SK-N-SH treated with all-trans-retinoic acid at 6 μM for 48 hours (cell line): ENCODE results near the gene CRLF1.

Experiments
- ATAC-seq: fragments of 200-7000 bp; cut with Tn5 transposase; 3 replicates; pipeline ENCODE4 v1.9.1; 2020; ENCODE audit warnings: mild to moderate bottlenecking, moderate library complexity
- ARNTL ChIP-seq: fragments of 450-650 bp; formaldehyde crosslinking; IDR thresholded peaks from 2 replicates; pipeline ENCODE4 v1.5.0; 2020; ENCODE audit warnings: low read depth, mild to moderate bottlenecking, moderate library complexity, borderline replicate concordance
- BACH2 ChIP-seq: fragments of 250-450 bp; sonication (Bioruptor Pico); IDR thresholded peaks from 2 replicates; pipeline ENCODE4 v1.9.0; 2021; ENCODE audit warnings: mild to moderate bottlenecking, borderline replicate concordance
- CSDC2 ChIP-seq: fragments of 250-450 bp; sonication (Bioruptor Pico); IDR thresholded peaks from 2 replicates; pipeline ENCODE4 v1.5.0; 2020; ENCODE audit warnings: mild to moderate bottlenecking, moderate library complexity
- ESRRG ChIP-seq: fragments of 250-450 bp; sonication (Bioruptor Pico); IDR thresholded peaks from 2 replicates; pipeline ENCODE4 v1.6.1; 2021; ENCODE audit warnings: mild to moderate bottlenecking
- GLIS3 ChIP-seq: fragments of 250-450 bp; sonication (Bioruptor Pico); IDR thresholded peaks from 2 replicates; pipeline ENCODE4 v1.5.0; 2020; ENCODE audit warnings: mild to moderate bottlenecking, moderate library complexity
- ISL1 ChIP-seq: fragments of 250-450 bp; sonication (Bioruptor Pico); IDR thresholded peaks from 2 replicates; pipeline ENCODE4 v2.1.2; 2022; ENCODE audit warnings: mild to moderate bottlenecking, moderate library complexity
- OSR1 ChIP-seq: fragments of 250-450 bp; sonication (Bioruptor Pico); IDR thresholded peaks from 2 replicates; pipeline ENCODE4 v1.8.0; 2022; ENCODE audit warnings: moderate library complexity, mild to moderate bottlenecking, inconsistent platforms
- SNAI2 ChIP-seq: fragments of 250-450 bp; sonication (Bioruptor Pico); IDR thresholded peaks from 2 replicates; pipeline ENCODE4 v1.5.0; 2020; ENCODE audit warnings: mild to moderate bottlenecking, moderate library complexity
- TCF4 ChIP-seq: fragments of 250-450 bp; sonication (Bioruptor Pico); IDR thresholded peaks from 2 replicates; pipeline ENCODE4 v1.8.0; 2021; ENCODE audit warnings: mild to moderate bottlenecking, moderate library complexity, borderline replicate concordance
- TOX ChIP-seq: fragments of 250-450 bp; sonication (Bioruptor Pico); IDR thresholded peaks from 2 replicates; pipeline ENCODE4 v1.8.0; 2021; ENCODE audit warnings: mild to moderate bottlenecking, moderate library complexity, borderline replicate concordance
- ZC3H10 ChIP-seq: fragments of 250-450 bp; sonication (Bioruptor Pico); IDR thresholded peaks from 2 replicates; pipeline ENCODE4 v1.5.1; 2021; ENCODE audit warnings: mild to moderate bottlenecking, moderate library complexity
- ZFP3 ChIP-seq: fragments of 250-450 bp; sonication (Bioruptor Pico); IDR thresholded peaks from 2 replicates; pipeline ENCODE4 v1.5.0; 2020; ENCODE audit warnings: mild to moderate bottlenecking, moderate library complexity
- ZNF565 ChIP-seq: fragments of 450-650 bp; formaldehyde crosslinking; conservative IDR thresholded peaks from 2 replicates; pipeline ENCODE4 v1.5.0; 2020; ENCODE audit warnings: low read depth, mild to moderate bottlenecking, moderate library complexity
- ZNF70 ChIP-seq: fragments of 450-650 bp; formaldehyde crosslinking; IDR thresholded peaks from 2 replicates; pipeline ENCODE4 v1.5.0; 2020; ENCODE audit warnings: mild to moderate bottlenecking, moderate library complexity
- TF ChIP-seq, protein P1 (sequence below): fragments of 250-450 bp; sonication (Bioruptor Pico); IDR thresholded peaks from 2 replicates; pipeline ENCODE4 v1.8.0; 2021; ENCODE audit warnings: low read depth, mild to moderate bottlenecking, moderate library complexity, borderline replicate concordance
- TF ChIP-seq, protein P2 (sequence below): fragments of 250-450 bp; sonication (Bioruptor Pico); IDR thresholded peaks from 2 replicates; pipeline ENCODE4 v1.5.1; 2021; ENCODE audit warnings: mild to moderate bottlenecking, moderate library complexity
- TF ChIP-seq, protein P3 (sequence below): fragments of 250-450 bp; sonication (Bioruptor Pico); IDR thresholded peaks from 2 replicates; pipeline ENCODE4 v1.5.0; 2020; ENCODE audit warnings: mild to moderate bottlenecking, moderate library complexity
- TF ChIP-seq, protein P4 (sequence below): fragments of 250-450 bp; sonication (Bioruptor Pico); IDR thresholded peaks from 2 replicates; pipeline ENCODE4 v1.8.0; 2020; ENCODE audit warnings: mild to moderate bottlenecking, moderate library complexity, borderline replicate concordance

CRLF1 gene

DNA sequence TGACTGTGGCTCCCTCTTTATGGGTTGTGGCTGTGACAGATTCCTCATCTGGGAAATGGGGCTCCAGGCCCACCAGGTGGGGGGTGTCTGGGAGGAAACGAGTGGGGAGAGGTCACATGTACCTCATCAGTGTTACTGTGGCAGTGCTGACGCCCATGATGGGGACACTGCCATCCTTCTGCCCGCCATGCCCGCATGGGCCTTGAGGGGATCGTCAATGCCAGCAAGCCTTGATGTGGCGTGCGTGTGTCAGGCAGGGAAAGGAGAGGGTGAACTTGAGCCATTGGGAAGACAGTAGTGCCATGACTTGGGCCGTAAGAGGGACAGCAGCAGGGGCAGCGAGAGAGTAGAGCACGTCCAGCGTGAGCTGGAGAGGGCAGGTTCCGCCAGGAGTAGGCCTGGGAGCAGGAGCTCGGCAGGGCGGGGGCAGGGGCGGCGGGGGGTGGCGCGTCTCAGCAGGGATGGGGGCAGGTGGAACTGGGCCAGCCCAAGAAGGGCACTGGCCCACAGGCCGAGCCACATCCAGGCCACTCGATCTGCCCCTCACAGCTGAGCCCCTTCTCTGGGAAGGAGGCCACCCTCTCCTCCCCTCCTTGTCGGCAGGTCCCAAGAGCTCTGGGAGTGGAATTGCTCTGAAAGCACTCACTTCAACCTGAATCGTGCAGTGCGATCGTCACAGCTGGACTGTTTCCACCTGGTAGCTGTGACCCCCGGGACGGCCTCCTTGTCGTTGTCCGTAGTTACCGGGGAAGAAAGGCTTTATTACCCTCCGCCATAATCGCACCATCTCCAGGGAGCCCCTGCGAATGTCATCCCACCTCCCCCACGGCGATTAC, 40.2 kb upstream of the CRLF1 start:
- no peak for ATAC-seq
- TF ChIP-seq SNAI2 (CRISPR knock-in tag) (no peak), ESRRG (CRISPR knock-in tag) (no peak)
- TF ChIP-seq, protein P1, sequence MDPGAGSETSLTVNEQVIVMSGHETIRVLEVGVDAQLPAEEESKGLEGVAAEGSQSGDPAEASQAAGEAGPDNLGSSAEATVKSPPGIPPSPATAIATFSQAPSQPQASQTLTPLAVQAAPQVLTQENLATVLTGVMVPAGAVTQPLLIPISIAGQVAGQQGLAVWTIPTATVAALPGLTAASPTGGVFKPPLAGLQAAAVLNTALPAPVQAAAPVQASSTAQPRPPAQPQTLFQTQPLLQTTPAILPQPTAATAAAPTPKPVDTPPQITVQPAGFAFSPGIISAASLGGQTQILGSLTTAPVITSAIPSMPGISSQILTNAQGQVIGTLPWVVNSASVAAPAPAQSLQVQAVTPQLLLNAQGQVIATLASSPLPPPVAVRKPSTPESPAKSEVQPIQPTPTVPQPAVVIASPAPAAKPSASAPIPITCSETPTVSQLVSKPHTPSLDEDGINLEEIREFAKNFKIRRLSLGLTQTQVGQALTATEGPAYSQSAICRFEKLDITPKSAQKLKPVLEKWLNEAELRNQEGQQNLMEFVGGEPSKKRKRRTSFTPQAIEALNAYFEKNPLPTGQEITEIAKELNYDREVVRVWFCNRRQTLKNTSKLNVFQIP, result no peak

DNA sequence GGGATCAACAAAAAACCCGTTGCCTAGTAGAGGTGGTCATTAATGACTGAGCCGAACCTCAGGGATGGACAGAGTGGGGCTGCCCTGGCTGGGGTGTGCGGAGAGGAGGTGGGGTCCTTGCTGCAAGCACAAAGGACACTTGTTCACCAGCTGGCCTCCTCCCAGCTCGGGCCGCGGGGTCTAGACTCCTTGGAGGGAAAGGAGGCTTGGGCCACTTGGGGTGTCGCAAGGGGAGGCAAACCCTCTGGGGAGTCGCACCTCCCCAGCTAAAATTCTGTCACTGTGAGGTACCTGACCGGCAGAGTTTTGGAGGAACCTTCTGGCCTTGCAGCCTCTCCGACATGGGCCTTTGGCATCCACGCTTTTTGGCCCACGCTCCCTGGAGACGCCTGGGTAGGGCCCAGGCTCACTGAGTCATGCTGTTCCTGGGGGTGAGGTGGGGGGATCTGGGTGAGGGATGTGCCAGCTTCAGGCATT, 38.5 kb upstream of the CRLF1 start:
- TF ChIP-seq ZFP3 (CRISPR knock-in tag) (no peak), GLIS3 (CRISPR knock-in tag) (no peak), ZNF70 (CRISPR knock-in tag) (no peak), BACH2 (CRISPR knock-in tag) (no peak), ISL1 (CRISPR knock-in tag) (no peak), OSR1 (CRISPR knock-in tag) (no peak), TCF4 (CRISPR knock-in tag) (no peak), SNAI2 (CRISPR knock-in tag) (no peak), TOX (CRISPR knock-in tag) (no peak), ZC3H10 (CRISPR knock-in tag) (no peak), ZNF565 (CRISPR knock-in tag) (no peak), CSDC2 (CRISPR knock-in tag) (no peak)
- TF ChIP-seq, protein P2, sequence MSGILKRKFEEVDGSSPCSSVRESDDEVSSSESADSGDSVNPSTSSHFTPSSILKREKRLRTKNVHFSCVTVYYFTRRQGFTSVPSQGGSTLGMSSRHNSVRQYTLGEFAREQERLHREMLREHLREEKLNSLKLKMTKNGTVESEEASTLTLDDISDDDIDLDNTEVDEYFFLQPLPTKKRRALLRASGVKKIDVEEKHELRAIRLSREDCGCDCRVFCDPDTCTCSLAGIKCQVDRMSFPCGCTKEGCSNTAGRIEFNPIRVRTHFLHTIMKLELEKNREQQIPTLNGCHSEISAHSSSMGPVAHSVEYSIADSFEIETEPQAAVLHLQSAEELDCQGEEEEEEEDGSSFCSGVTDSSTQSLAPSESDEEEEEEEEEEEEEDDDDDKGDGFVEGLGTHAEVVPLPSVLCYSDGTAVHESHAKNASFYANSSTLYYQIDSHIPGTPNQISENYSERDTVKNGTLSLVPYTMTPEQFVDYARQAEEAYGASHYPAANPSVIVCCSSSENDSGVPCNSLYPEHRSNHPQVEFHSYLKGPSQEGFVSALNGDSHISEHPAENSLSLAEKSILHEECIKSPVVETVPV, result no peak
- TF ChIP-seq, protein P3, sequence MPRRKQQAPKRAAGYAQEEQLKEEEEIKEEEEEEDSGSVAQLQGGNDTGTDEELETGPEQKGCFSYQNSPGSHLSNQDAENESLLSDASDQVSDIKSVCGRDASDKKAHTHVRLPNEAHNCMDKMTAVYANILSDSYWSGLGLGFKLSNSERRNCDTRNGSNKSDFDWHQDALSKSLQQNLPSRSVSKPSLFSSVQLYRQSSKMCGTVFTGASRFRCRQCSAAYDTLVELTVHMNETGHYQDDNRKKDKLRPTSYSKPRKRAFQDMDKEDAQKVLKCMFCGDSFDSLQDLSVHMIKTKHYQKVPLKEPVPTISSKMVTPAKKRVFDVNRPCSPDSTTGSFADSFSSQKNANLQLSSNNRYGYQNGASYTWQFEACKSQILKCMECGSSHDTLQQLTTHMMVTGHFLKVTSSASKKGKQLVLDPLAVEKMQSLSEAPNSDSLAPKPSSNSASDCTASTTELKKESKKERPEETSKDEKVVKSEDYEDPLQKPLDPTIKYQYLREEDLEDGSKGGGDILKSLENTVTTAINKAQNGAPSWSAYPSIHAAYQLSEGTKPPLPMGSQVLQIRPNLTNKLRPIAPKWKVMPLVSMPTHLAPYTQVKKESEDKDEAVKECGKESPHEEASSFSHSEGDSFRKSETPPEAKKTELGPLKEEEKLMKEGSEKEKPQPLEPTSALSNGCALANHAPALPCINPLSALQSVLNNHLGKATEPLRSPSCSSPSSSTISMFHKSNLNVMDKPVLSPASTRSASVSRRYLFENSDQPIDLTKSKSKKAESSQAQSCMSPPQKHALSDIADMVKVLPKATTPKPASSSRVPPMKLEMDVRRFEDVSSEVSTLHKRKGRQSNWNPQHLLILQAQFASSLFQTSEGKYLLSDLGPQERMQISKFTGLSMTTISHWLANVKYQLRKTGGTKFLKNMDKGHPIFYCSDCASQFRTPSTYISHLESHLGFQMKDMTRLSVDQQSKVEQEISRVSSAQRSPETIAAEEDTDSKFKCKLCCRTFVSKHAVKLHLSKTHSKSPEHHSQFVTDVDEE (CRISPR knock-in tag), result no peak
- TF ChIP-seq, protein P4, sequence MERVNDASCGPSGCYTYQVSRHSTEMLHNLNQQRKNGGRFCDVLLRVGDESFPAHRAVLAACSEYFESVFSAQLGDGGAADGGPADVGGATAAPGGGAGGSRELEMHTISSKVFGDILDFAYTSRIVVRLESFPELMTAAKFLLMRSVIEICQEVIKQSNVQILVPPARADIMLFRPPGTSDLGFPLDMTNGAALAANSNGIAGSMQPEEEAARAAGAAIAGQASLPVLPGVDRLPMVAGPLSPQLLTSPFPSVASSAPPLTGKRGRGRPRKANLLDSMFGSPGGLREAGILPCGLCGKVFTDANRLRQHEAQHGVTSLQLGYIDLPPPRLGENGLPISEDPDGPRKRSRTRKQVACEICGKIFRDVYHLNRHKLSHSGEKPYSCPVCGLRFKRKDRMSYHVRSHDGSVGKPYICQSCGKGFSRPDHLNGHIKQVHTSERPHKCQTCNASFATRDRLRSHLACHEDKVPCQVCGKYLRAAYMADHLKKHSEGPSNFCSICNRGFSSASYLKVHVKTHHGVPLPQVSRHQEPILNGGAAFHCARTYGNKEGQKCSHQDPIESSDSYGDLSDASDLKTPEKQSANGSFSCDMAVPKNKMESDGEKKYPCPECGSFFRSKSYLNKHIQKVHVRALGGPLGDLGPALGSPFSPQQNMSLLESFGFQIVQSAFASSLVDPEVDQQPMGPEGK, result no peak
- TF ChIP-seq, protein P1, result no peak
- ATAC-seq, result no peak

DNA sequence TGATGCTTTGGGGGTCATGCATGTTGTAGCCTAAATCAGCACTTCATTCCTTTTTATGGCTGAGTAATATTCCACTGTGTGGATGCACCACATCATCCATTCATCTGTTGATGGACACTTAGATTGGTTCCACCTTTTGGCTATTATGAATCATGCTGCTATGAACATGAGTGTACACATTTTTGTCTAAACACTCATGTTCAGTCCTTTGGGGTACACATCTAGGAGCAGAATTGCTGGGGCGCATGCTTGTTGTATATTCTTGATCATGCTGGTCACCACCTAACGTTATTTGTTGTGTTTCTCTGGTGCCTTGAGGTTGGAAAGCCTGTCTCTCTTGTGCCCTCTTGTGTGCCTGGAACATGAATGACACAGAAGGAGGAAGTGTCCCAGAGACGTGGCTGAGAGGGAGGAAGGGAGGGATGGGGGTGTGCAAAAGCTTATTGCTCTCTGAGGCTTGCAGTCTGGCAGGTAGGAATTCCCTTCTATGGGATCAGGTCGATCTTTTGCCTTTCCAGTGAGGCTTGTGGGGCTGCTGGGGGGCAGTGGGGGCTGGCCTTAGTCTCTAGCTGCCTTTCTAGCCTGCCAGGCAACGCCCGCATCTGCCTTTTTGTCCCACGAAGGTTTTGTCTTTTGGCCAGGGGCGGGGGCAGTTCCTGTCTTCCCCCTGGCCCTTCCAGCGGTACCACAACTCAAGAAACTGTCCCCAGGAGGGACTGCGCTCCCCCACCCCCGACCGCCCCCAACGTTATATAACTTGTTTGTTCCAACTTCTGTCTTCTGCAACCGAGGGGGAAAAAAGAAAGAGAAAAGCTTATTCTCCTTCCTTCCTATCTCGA, 37.8 kb upstream of the CRLF1 start:
- ATAC-seq, result no peak
- TF ChIP-seq ZC3H10 (CRISPR knock-in tag) (no peak), ARNTL (CRISPR knock-in tag) (no peak), ZNF565 (CRISPR knock-in tag) (no peak), ZFP3 (CRISPR knock-in tag) (no peak), GLIS3 (CRISPR knock-in tag) (no peak), TCF4 (CRISPR knock-in tag) (no peak), ZNF70 (CRISPR knock-in tag) (no peak), ISL1 (CRISPR knock-in tag) (no peak), OSR1 (CRISPR knock-in tag) (no peak)
- TF ChIP-seq, protein P1, result no peak
- TF ChIP-seq, protein P4, result no peak
